CD4-positive, alpha-beta T cell (primary cell): ENCODE measurements around the gene HES3. TPM values are rescaled to one million over a fixed set of nuclear protein-coding genes. Genes with fewer than 3 reads are reported as not detected.

ENCODE experiments used
- ATAC-seq: fragments of 200-7000 bp; cut with Tn5 transposase; one replicate; pipeline ENCODE4 v1.10.0; 2022; ENCODE audit warnings: mild to moderate bottlenecking; ENCODE audit not compliant: poor library complexity
- CTCF ChIA-PET: fragments of 350-600 bp; sonication (Branson Sonifier 250); formaldehyde crosslinking; loops from one replicate; lab custom pipeline; 2021; ENCODE audit warnings: antibody characterized with exemption, inconsistent platforms; lab: Charles Lee
- POLR2A ChIA-PET: fragments of 350-600 bp; sonication (Branson Sonifier 250); formaldehyde crosslinking; loops from one replicate; lab custom pipeline; 2021; ENCODE audit warnings: antibody characterized with exemption, inconsistent platforms; lab: Charles Lee
- DNase-seq, 14 experiments: peaks; one replicate each; pipeline ENCODE4 v3.0.0-alpha.2; 2013 to 2020; ENCODE audit warnings: mixed read lengths in 2 of 14
- H3K27ac ChIP-seq, 2 donors: one replicate each; pipeline versions ENCODE4 v1.5.1 to v1.7.0; 2013; ENCODE audit warnings: low read length in 2 of 2, low read depth in 1 of 2, mild to moderate bottlenecking in 1 of 2
- H3K27me3 ChIP-seq, 2 experiments: 1 replicate in 1 of 2; 2 replicates in 1 of 2; pipeline versions ENCODE4 v1.6.1 to v1.7.0; 2013; ENCODE audit warnings: low read length in 2 of 2, control low read depth in 1 of 2, mild to moderate bottlenecking in 1 of 2, moderate library complexity in 1 of 2; ENCODE audit not compliant: insufficient read depth in 2 of 2, control insufficient read depth in 1 of 2
- H3K36me3 ChIP-seq: one replicate; pipeline ENCODE4 v1.6.1; 2013; ENCODE audit warnings: low read length, control low read depth; ENCODE audit not compliant: insufficient read depth
- H3K4me1 ChIP-seq: one replicate; pipeline ENCODE4 v1.6.1; 2013; ENCODE audit warnings: low read length, control low read depth; ENCODE audit not compliant: insufficient read depth
- H3K4me3 ChIP-seq: one replicate; pipeline ENCODE4 v1.5.1; 2013; ENCODE audit warnings: mild to moderate bottlenecking, low read length, moderate library complexity
- H3K9me3 ChIP-seq, 2 experiments: 1 replicate in 1 of 2; 2 replicates in 1 of 2; pipeline versions ENCODE4 v1.6.1 to v1.7.0; 2013; ENCODE audit warnings: low read length in 2 of 2, mild to moderate bottlenecking in 2 of 2, control low read depth in 1 of 2, moderate library complexity in 1 of 2; ENCODE audit not compliant: control insufficient read depth in 1 of 2, insufficient read depth in 1 of 2
- H3K27ac Mint-ChIP-seq: one replicate; pipeline ENCODE4 v1.8.0; 2020; ENCODE audit warnings: mixed read lengths
- H3K27me3 Mint-ChIP-seq: one replicate; pipeline ENCODE4 v1.8.0; 2021; ENCODE audit warnings: mixed read lengths
- H3K36me3 Mint-ChIP-seq: one replicate; pipeline ENCODE4 v1.8.0; 2021; ENCODE audit warnings: low read depth, mixed read lengths
- H3K4me1 Mint-ChIP-seq: one replicate; pipeline ENCODE4 v1.8.0; 2021; ENCODE audit warnings: low read depth, mixed read lengths
- H3K4me3 Mint-ChIP-seq: one replicate; pipeline ENCODE4 v1.8.0; 2020; ENCODE audit warnings: mild to moderate bottlenecking, mixed read lengths
- H3K9me3 Mint-ChIP-seq: one replicate; pipeline ENCODE4 v1.8.0; 2020; ENCODE audit warnings: mixed read lengths
- CTCF ChIP-seq: fragments of 200-600 bp; IDR thresholded peaks from one replicate; pipeline ENCODE4 v1.8.0; 2022; ENCODE audit warnings: antibody characterized with exemption, mild to moderate bottlenecking
- intact Hi-C, 2 experiments: fragments of 100-400 bp; cut with DNase I in 1 of 2; cut with micrococcal nuclease in 1 of 2; formaldehyde crosslinking; loops; one replicate each; pipeline versions ENCODE4 v1.15.1 to v1.9.0; 2023 to 2025; cut with DNase I, micrococcal nuclease
- total RNA-seq, 174 experiments: library from RNA in 2 of 174; stranded (reverse) in 2 of 174; gene quantifications; one replicate each; pipeline ENCODE4 v1.2.3 and lab custom pipeline; 2021 to 2026

The HES3 gene
- total RNA-seq, 2 experiments from 2014 or later = not detected

DNA sequence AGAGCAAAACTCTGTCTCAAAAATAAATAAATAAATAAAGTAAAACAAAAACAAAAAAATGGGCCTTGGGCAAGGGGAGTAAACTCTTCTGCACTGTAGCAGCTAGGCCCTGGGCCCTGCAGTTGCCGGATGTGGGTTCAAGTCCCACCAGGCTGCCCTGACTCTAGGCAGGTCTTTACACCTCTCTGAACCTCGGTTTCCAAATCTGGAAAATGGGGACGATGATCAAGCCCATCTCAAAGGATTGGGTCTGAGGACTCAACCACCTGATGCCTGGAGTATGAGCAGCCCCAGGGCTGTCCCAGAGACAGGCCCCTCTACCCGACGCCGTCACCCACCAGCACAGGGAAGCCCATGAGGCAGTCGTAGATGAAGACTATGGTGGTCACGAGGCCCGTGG lies 9.4 kb downstream of the HES3 start:
- Histone ChIP-seq H3K27me3 (peaks cover 19 to 26% of the 10 kb centered on the region in 2 experiments), H3K27ac (no peak overlapping the region), H3K36me3 (no peaks in the 10 kb centered on the region), H3K4me1 (peaks cover 3% of the 10 kb centered on the region), H3K4me3 (no peak overlapping the region), H3K9me3 (peaks cover 0 to 4% of the 10 kb centered on the region in 2 experiments)
- no peaks in the 10 kb centered on the region for H3K4me1 Mint-ChIP-seq
- ATAC-seq = no peak
- no peak for DNase-seq
- H3K9me3 Mint-ChIP-seq = no peaks in the 10 kb centered on the region
- CTCF ChIA-PET = no interaction called here
- no peak overlapping the region for H3K27ac Mint-ChIP-seq
- POLR2A ChIA-PET = interaction anchor here (0.6 kb wide), 1 partner anchor 155 kb away, joined by 3 read pairs; no protein-coding TSS in a partner anchor
- TF ChIP-seq CTCF = no peak
- H3K36me3 Mint-ChIP-seq = no peaks in the 10 kb centered on the region
- H3K4me3 Mint-ChIP-seq = no peak overlapping the region
- H3K27me3 Mint-ChIP-seq = peaks cover 27% of the 10 kb centered on the region
- intact Hi-C loops = no loop called here

- Mint-ChIP-seq H3K27ac (no peak overlapping the region), H3K4me1 (no peaks in the 10 kb centered on the region), H3K4me3 (no peak overlapping the region), H3K36me3 (no peaks in the 10 kb centered on the region), H3K27me3 (peaks cover 27% of the 10 kb centered on the region), H3K9me3 (no peaks in the 10 kb centered on the region)
- ATAC-seq (no peak), DNase-seq (no peak)
- CTCF ChIA-PET = no interaction called here
- H3K9me3 ChIP-seq = peaks cover 0 to 4% of the 10 kb centered on the region in 2 experiments
- intact Hi-C loops = no loop called here
- no peak overlapping the region for H3K27ac ChIP-seq
- TF ChIP-seq CTCF = no peak
- H3K4me3 ChIP-seq = no peak overlapping the region
- H3K36me3 ChIP-seq = no peaks in the 10 kb centered on the region
- H3K4me1 ChIP-seq = peaks cover 4% of the 10 kb centered on the region
- POLR2A ChIA-PET = no interaction called here
- H3K27me3 ChIP-seq = peaks cover 17% of the 10 kb centered on the region in 2 experiments
These were observed 10.7 kb downstream of the HES3 start for GRCh38 chr1:6254691-6255090.

DNA sequence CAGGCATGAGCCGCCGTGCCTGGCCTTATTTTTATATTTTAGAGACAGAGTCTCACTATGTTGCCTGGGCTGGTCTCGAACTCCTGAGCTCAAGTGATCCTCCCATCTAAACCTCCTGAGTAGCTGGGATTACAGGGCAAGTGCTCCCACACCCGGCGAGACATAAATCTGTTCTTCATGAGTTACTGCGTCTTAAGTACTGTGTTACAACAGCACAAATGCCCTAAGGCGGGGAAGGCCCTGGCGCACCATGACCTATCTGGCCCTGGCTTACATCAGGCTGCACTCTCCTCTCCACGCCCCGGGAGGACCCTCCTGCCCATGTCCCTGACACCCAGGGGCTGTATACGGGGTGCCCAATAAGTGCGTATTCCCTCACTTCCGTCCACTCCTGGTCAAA lies 12.7 kb downstream of the HES3 start:
- H3K4me3 Mint-ChIP-seq = no peak overlapping the region
- Histone ChIP-seq H3K36me3 (no peaks in the 10 kb centered on the region), H3K4me1 (peaks cover 17% of the 10 kb centered on the region), H3K4me3 (no peak overlapping the region), H3K9me3 (no peaks in the 10 kb centered on the region), H3K27ac (no peak overlapping the region), H3K27me3 (peaks cover 9 to 10% of the 10 kb centered on the region in 2 experiments)
- CTCF ChIA-PET = no interaction called here
- no peak for ATAC-seq
- DNase-seq = no peak
- TF ChIP-seq CTCF = no peak
- no peaks in the 10 kb centered on the region for H3K36me3 Mint-ChIP-seq
- no peaks in the 10 kb centered on the region for H3K9me3 Mint-ChIP-seq
- H3K27ac Mint-ChIP-seq = no peak overlapping the region
- POLR2A ChIA-PET = no interaction called here
- intact Hi-C loops = no loop called here
- H3K27me3 Mint-ChIP-seq = peaks cover 14% of the 10 kb centered on the region
- no peaks in the 10 kb centered on the region for H3K4me1 Mint-ChIP-seq
